LHCN-M2 (cell line): ENCODE data around the gene LY6G6C. TPM values are rescaled to one million over a fixed set of nuclear protein-coding genes. Genes with fewer than 3 reads are reported as not detected.
A peak's percentile ranks its signal among the peaks of the same experiment; 100 is the strongest.

ENCODE experiments used
- DNase-seq: peaks from one replicate; pipeline ENCODE4 v3.0.0-alpha.2; 2012; ENCODE audit warnings: low read depth
- polyA plus RNA-seq: library from polyadenylated mRNA; unstranded; fragments of >200 nt; gene quantifications from one replicate; pipeline ENCODE4 v1.2.1, GENCODE V29; 2012; ENCODE audit warnings: missing spikeins
- total RNA-seq: library from RNA; depleted of rRNA; stranded (reverse); fragments of >200 nt; gene quantifications from 2 replicates; pipeline ENCODE4 v1.2.3, GENCODE V29; 2014; rRNA removed

LY6G6C gene
- total RNA-seq, result 0.51 TPM in 1 of 2 replicates, not detected in the other
- polyA plus RNA-seq, result not detected

- no peak for DNase-seq
Observed at GRCh38 chr6:31721351-31722020, at the start of gene LY6G6C. Gene LY6G6C, minus strand, starts transcription at chr6:31721746. Its CDS starts 67 bp downstream, at chr6:31721679.

- DNase-seq, result no peak
Observed at GRCh38 chr6:31770860-31771259, 49.3 kb upstream of the LY6G6C start.

- DNase-seq, result peak; percentile 43
Observed at GRCh38 chr6:31769684-31770371, 48.3 kb upstream of the LY6G6C start.

- no peak for DNase-seq
Observed at GRCh38 chr6:31768363-31769257, 47.1 kb upstream of the LY6G6C start.

GRCh38 chr6:31767096-31767645, 45.6 kb upstream of the LY6G6C start:
- no peak for DNase-seq

- no peak for DNase-seq
Observed at GRCh38 chr6:31765910-31766794, 44.6 kb upstream of the LY6G6C start.

- DNase-seq, result no peak
Observed at GRCh38 chr6:31765559-31765909, 44.0 kb upstream of the LY6G6C start.

- DNase-seq, result no peak
Observed at GRCh38 chr6:31764198-31764597, 42.7 kb upstream of the LY6G6C start.

- peak; percentile 78 for DNase-seq
Observed at GRCh38 chr6:31763619-31763940, 42.0 kb upstream of the LY6G6C start.

GRCh38 chr6:31762878-31763618, 41.5 kb upstream of the LY6G6C start:
- no peak for DNase-seq

- DNase-seq, result no peak
Observed at GRCh38 chr6:31762356-31762755, 40.8 kb upstream of the LY6G6C start, which contains the start of gene SAPCD1. Gene SAPCD1, plus strand, starts transcription at chr6:31762656. Its CDS starts 399 bp downstream, at chr6:31763055.

- no peak for DNase-seq
Observed at GRCh38 chr6:31761343-31761742, 39.8 kb upstream of the LY6G6C start.

GRCh38 chr6:31760790-31761189, 39.2 kb upstream of the LY6G6C start:
- DNase-seq, result no peak

GRCh38 chr6:31758281-31758680, 36.7 kb upstream of the LY6G6C start:
- DNase-seq, result no peak

- DNase-seq, result peak; percentile 83
Observed at GRCh38 chr6:31752739-31753319, 31.3 kb upstream of the LY6G6C start.

- no peak for DNase-seq
Observed at GRCh38 chr6:31750411-31751022, 29.0 kb upstream of the LY6G6C start.

GRCh38 chr6:31749301-31750036, 27.9 kb upstream of the LY6G6C start:
- no peak for DNase-seq

- DNase-seq, result no peak
Observed at GRCh38 chr6:31744422-31744821, 22.9 kb upstream of the LY6G6C start.

GRCh38 chr6:31742894-31743293, 21.3 kb upstream of the LY6G6C start:
- DNase-seq, result no peak
